Measurements from ENCODE around the gene KIAA0753.

- TF ChIP-seq, protein P1, sequence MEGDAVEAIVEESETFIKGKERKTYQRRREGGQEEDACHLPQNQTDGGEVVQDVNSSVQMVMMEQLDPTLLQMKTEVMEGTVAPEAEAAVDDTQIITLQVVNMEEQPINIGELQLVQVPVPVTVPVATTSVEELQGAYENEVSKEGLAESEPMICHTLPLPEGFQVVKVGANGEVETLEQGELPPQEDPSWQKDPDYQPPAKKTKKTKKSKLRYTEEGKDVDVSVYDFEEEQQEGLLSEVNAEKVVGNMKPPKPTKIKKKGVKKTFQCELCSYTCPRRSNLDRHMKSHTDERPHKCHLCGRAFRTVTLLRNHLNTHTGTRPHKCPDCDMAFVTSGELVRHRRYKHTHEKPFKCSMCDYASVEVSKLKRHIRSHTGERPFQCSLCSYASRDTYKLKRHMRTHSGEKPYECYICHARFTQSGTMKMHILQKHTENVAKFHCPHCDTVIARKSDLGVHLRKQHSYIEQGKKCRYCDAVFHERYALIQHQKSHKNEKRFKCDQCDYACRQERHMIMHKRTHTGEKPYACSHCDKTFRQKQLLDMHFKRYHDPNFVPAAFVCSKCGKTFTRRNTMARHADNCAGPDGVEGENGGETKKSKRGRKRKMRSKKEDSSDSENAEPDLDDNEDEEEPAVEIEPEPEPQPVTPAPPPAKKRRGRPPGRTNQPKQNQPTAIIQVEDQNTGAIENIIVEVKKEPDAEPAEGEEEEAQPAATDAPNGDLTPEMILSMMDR (IDR thresholded peaks at IDR 0.05; ENCODE audit: low read length) = no peak
- TF ChIP-seq EZH2 (IDR thresholded peaks at IDR 0.05; ENCODE audit: borderline replicate concordance, low read length) = no peak
These were observed 103.9 kb downstream of the KIAA0753 start for GRCh38 chr17:6536566-6537065.
